MM.1S (cell line): Measurements from ENCODE around the gene PTPRN2.

Source experiments
- EZH2 ChIP-seq: fragments of 300-600 bp; sonication (generic); optimal IDR thresholded peaks from 2 replicates; pipeline ENCODE3; 2017; ENCODE audit warnings: low read depth, mild to moderate bottlenecking, antibody characterized with exemption, low read length, mixed read lengths
- EZH2phosphoT487 ChIP-seq: fragments of 300-600 bp; sonication (generic); IDR thresholded peaks from 2 replicates; pipeline ENCODE4 v1.6.1; 2018; ENCODE audit warnings: antibody characterized with exemption, low read length
- TF ChIP-seq, protein P1 (sequence below): fragments of 300-600 bp; sonication (generic); IDR thresholded peaks from 2 replicates; pipeline ENCODE4 v1.5.1; 2016; ENCODE audit warnings: antibody characterized with exemption, low read length, mixed read lengths

DNA sequence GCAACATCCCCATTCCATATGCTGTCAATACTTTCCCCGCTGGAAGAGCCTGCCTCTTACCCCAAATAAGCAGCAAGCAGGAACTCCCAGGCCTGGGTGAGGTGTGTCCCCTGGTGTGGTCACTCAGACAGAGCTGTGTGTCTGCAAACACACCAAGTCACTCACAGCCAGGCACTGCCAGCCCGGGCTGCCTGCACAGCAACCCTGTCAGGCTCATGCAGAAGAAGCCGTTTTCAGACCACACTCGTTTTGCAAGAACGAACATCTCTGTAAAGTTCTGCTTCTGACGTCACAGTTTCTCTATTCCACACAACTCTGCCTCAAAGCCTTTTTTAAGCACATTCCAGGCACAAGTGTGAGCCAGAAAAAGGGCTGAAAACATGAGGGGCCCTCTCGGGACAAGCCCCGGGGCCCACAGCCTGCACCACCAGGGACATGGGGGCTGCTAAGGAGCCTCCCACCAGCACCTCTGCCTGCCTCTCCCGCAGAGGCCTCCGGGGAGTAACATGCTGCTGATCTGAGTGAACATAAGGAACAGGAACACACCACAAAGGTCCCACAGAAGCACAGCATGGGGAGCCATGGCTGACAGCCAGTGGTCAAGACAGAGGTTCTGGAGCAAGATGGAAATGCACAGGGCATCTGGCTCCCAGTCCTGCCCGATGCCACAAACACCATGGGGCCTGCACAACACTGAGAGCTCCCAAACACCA, 11.4 kb downstream of the PTPRN2 start:
- TF ChIP-seq, protein P1, sequence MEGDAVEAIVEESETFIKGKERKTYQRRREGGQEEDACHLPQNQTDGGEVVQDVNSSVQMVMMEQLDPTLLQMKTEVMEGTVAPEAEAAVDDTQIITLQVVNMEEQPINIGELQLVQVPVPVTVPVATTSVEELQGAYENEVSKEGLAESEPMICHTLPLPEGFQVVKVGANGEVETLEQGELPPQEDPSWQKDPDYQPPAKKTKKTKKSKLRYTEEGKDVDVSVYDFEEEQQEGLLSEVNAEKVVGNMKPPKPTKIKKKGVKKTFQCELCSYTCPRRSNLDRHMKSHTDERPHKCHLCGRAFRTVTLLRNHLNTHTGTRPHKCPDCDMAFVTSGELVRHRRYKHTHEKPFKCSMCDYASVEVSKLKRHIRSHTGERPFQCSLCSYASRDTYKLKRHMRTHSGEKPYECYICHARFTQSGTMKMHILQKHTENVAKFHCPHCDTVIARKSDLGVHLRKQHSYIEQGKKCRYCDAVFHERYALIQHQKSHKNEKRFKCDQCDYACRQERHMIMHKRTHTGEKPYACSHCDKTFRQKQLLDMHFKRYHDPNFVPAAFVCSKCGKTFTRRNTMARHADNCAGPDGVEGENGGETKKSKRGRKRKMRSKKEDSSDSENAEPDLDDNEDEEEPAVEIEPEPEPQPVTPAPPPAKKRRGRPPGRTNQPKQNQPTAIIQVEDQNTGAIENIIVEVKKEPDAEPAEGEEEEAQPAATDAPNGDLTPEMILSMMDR = no peak
- TF ChIP-seq EZH2 = no peak
- no peak for TF ChIP-seq EZH2phosphoT487
